HG03103 (cell line): ENCODE results near the gene FRG2.
"Not testable (repeated sequence)": the region's sequence is repeated elsewhere in the genome, so short reads cannot be mapped to it uniquely, and the experiment has no call there.

Experiments used
- ATAC-seq: cut with Tn5 transposase; IDR thresholded peaks from one replicate; pipeline ENCODE4 v1.9.1; 2021; ENCODE audit warnings: low read depth; ENCODE audit not compliant: unreplicated experiment

FRG2 gene

DNA sequence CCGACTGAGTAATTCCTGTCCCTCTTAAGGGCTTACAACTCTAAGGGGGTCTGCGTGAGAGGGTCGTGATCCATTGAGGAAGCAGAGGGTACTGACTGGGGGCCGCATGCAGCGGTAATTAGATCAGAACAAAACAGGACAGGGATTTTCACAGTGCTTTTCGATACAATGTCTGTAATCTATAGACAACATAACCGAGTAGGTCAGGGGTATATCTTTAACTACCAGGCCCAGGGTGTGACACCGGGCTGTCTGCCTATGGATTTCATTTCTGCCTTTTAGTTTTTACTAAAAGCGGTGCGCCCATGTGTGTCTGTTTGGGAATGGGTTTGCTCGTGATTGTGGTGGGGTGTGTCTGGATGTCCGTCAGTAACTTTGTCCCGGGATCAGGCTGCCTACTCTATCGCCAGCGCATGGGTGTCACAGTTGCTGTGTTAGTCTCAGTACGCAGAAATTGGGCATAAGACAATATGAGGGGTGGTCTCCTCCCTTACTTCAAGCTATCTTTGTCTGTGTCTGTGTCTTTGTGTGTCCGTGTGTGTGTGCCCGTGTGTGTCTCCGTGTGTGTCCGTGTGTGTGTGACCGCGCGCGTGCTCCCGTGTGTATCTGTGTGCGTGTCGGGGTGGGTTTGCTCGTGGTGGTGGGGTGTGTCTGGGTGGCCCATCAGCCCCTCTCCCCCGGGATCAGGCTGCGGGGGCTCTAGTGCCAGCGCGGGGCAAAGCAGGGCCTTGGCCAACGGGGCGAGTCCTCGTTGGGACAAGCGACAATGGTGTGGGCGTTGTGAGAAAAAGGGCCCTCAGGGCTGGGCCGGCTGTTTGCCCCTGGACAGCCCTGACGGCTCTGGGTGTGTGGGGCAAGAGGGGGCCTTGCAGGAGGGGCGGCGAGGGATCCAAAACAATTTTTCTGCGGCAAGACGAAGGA is 10.4 kb downstream of the FRG2 start:
- ATAC-seq = no peak

DNA sequence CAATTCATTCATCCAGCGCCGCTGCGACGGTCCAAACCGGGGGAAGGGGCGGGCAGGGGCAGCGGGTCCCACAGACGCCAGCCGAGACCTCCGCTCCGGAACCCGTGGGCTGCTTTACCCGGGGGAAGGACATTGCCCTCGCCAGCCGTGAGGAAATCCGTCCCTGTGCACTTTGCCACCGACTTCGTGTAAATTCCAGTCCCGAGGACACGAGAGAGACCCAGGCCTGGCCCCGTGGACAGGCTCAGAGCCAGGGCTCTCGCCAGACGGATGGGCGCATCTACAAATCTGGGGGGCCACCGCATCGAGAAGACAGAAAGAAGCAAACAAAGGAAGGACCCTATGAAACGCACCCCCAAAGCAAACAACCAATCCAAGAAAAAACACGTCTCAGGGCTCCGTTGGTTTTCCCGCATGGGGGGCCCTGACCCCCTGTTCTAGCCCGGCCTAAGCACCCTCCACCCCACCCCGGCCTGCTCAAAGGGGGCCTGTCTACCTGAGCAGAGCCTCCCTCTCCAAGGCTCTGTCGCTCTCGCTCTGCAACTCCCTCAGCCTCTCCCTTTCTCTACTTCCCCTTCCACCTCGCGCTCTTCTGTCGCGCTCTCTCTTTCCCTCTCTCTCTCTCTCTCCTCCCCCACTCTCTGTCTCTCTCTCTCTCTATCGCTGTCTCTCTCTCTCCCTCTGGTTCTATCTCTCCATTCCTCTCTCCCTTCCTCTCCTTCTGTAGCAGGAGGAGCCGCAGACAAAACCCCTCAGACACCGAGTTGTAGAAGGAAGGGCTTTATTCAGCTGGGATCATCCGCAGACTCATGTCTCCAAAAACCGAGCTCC is 11.3 kb downstream of the FRG2 start:
- no peak for ATAC-seq

DNA sequence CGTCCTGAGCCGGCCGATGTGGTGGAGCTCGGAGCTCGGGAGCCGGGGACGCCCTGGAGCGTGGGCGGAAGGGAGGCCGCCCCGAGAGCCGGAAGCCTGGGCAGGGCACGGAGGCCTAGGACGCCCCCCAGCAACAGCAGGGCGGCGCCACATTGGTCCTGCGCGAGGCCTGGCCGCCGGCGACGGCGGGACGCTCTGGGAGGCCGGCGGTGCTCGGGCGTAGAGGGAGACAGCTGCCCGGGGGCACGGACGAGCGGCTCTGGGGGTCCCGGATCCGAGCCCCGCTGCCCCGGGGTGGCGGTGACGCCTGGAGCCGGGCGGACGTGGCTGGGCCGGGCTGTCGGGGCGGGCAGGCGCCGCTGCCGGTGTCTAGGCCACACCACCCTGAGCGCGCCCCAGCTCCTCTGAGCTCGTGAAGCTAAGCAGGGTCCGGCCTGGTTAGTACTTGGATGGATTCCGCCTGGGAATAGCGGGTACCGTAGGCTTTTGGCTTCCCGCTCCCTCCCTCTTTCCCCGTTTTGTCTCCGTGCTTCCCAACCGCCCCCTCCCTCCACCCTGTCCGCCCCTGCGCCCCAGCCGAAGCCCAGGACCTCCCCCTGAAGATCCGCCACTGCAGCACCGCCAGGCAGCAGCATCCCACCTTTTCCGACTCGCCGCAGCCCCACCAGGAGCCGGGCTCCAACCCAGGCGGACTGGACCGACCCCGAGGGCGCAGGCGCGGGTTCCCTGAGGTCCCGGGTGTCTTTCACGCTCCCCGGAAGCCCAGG is 12.1 kb downstream of the FRG2 start:
- ATAC-seq = no peak

DNA sequence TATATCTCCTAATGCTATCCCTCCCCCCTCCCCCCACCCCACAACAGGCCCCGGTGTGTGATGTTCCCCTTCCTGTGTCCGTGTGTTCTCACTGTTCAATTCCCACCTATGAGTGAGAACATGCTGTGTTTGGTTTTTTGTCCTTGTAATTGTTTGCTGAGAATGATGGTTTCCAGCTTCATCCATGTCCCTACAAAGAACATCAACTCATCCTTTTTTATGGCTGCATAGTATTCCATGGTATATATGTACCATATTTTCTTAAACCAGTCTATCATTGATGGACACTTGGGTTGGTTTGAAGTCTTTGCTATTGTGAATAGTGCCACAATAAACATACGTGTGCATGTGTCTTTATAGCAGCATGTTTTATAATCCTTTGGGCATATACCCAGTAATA is 37.1 kb downstream of the FRG2 start:
- not testable (repeated sequence) for ATAC-seq

DNA sequence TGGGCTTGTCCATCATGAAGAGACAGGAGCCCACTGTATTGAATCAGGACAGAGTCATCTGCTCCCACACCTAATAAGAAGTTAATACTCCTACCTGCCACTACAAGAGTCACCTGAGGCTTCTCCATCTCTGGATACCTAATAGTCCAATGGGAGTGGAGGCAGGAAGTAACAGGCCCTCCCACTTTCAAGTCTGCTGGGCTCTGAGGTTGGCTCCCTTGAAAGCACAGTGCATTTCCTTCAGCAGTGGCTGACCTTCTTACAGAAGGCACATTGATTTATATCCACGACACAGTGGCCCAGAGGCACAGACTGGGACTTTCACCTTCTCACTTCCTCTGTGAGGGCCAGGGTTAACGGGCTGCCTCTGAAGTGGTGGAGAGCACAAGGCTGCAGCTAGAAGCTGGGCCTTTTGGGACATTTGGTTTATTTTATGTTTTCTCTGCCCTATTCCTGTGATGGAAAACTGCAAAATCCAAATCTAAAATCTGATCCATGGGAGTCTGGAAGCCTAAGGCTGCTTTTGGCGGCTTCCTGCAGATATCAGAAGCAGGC is 38.1 kb downstream of the FRG2 start:
- ATAC-seq = no peak

DNA sequence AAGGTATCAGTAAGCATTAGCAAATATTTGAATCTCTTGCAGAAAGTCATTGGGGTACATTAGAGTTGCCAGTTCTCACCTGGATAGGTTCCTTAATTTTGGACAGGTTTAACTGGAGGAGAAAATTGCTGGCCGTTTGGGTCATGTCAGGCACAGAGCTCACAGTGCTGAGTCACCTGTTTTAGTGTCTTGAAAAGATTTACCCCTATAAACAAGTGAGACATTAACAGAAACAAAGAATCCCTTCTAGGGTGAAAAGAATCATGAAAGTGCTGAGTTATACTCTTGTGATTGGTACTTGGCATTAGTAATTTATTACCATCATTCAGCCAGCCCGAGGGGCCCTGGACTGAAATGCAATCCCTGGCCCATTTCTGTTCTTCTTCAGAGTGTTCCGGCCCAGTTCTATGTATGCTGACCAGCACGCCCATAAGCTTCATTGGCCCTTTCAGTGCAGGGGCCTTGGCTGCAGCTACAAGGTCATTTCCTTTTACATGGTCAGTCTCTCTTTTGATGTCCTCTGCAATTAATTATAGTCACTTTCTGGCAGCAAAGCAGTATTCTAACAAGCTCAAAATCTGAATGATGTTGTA is 41.3 kb downstream of the FRG2 start:
- not testable (repeated sequence) for ATAC-seq

DNA sequence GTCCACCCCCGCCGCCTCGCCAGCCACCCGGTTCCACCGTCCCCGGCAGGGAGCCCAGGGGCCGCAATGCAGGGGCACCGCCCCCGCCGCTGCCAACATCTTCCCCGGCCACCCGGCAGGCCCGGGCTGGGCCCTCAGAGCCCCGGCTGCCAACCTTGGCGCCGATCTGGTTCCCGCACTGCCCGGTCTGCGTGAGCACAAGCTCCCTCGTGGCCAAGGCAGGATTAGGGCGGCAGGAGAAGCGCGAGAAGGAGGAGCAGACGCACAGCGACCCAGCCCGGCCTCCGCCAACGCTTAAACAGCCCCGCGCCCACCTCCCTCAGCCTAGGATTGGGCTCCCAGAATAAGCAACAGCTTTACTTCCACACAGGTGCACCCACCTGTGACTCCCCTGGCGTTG is 42.4 kb downstream of the FRG2 start:
- ATAC-seq = not testable (repeated sequence)

DNA sequence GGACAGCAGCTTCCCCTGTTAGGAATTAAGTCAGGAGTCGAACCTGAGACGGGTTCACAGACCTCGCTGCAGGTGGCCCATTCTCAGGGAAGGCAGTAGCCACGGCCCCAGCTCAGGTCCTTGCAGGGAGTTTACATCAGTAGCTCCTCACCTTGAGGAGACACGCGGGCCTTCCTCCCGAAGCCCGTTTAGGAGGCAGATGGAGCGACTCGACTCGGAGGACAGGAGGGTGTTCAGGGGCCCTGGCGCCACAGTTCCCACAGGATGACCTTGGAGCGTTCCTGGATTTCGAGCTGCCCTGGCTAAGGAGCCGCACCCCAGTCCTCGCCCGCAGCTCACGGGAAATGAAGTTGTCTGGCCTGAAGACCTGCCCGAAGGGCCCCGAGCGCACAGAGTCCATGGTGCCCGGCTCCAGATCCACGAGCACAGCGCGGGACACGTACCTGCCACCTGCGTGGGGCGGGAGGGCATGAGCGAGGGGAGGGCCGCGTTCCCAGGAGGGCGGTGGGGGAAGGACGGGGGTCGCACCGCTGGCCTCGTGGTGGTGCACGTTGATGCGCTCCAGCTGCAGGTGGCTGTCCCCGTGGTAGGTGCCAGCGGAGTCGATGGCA is 43.0 kb downstream of the FRG2 start:
- not testable (repeated sequence) for ATAC-seq

DNA sequence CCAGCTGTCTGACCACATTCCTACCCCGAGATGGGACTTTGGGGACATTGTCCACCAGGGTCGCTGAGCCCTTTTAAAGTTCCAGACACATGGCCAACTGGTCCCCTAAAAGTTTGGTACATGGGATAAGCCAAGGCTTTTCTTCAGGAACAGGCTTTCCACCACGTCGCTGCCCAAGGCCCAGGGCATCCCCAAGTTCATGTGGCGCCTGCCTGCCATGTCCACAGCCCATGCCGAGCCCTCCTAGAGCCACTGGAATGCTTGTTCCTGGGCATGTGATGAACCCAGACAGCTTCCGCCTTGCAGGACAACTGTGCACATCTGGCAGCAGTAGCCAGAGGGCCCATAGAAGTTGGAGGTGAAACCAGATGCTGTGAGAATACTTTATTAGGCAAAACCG is 45.1 kb downstream of the FRG2 start:
- no peak for ATAC-seq

DNA sequence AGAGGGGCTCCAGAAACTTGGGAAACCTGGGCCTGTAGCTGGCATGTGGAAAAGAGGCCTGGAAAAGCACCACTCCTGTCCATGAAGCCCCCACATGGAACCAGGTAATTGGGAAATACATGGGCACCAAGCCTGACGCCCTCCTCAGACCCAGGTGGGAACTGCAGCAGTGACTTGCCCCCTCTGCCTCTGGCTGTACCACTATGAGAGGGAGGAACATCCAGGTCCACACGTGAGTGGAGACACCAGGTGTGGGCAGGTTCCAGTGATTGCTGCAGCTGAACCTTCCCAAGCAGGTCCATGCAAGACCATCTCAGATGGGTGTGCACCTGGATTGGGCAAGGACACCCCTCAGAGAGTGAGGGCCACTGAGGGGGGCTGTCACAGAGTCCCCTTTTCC is 46.8 kb downstream of the FRG2 start:
- not testable (repeated sequence) for ATAC-seq

DNA sequence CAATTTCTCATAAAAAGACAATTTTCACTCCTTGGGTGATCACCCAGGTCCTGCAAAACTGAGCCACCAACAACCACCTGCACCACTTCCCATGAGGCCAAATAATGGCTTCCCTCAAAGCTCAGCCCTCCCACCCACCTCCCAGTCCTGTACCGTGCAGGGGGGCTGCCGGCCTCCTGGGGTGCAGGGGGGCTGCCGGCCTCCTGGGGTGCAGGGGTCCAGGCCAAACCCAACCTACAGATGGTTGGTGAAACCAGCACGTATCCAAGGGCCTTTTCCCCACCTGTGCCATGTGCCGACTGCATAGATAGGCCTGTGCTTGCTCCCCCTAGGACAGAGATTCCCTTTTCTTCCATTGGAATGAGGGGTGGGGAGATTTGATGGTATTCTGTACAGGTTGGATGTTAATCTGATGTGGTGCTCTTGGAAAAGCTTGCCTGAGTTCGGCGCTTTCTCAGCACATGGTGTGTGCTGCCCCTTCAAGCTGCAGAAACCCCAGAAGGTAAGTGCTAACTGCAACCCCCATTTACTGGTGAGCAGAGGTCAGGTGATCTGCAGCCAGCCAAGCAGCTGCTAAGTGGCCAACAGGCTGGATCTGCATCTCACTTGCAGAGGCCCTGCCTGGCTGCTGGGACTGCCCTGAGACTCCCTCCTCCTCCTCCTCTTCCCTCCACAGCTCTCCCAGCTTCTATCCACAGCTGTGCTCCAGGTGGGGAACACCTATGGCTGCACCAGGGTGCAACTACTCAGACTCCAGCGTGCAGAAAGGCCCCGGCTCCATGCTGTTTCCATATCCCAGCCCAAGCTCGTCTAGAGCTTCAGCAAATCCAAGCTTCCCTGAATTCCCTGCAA is 47.6 kb downstream of the FRG2 start:
- ATAC-seq = no peak
